Testis (tissue), 3 donors: Measurements from ENCODE around the gene TPPP. TPM values are rescaled to one million over a fixed set of nuclear protein-coding genes. Genes with fewer than 3 reads are reported as not detected.
"Not testable (repeated sequence)": the region's sequence is repeated elsewhere in the genome, so short reads cannot be mapped to it uniquely, and the experiment has no call there.

ENCODE experiments used
- DNase-seq: peaks from one replicate; pipeline ENCODE4 v3.0.0-alpha.2; 2019
- H3K27ac ChIP-seq, 2 donors: fragments of 200-600 bp; sonication (generic); one replicate each; pipeline ENCODE4 v1.5.1; 2019
- H3K27me3 ChIP-seq: fragments of 200-600 bp; sonication (generic); one replicate; pipeline ENCODE4 v1.5.1; 2019
- H3K36me3 ChIP-seq: fragments of 200-600 bp; sonication (generic); one replicate; pipeline ENCODE4 v1.5.1; 2017; ENCODE audit warnings: low read depth; ENCODE audit errors: missing control alignments
- H3K4me1 ChIP-seq: fragments of 200-600 bp; sonication (generic); one replicate; pipeline ENCODE4 v1.5.1; 2019
- H3K4me3 ChIP-seq, 2 donors: fragments of 200-600 bp; sonication (generic); one replicate each; pipeline ENCODE4 v1.5.1; 2017 to 2019
- H3K9me3 ChIP-seq: fragments of 200-600 bp; sonication (generic); one replicate; pipeline ENCODE4 v1.5.1; 2017
- CTCF ChIP-seq, 3 experiments: fragments of 450-650 bp in 2 of 3; fragments of 200-600 bp in 1 of 3; sonication (generic) in 1 of 3; IDR thresholded peaks; one replicate each; pipeline ENCODE4 v1.5.1; 2016 to 2019; ENCODE audit warnings: antibody characterized with exemption in 3 of 3, mild to moderate bottlenecking in 2 of 3, moderate library complexity in 1 of 3
- POLR2A ChIP-seq: fragments of 450-650 bp; IDR thresholded peaks from one replicate; pipeline ENCODE4 v1.6.1; 2017; ENCODE audit warnings: antibody characterized with exemption, mild to moderate bottlenecking, moderate library complexity
- WGBS, 2 donors: methylation state at CpG; one replicate each; pipeline ENCODE4 v1.1.5; 2018; 5-methylcytosine and 5-hydroxymethylcytosine counted together
- intact Hi-C: fragments of 100-400 bp; cut with DNase I; formaldehyde crosslinking; loops from one replicate; pipeline ENCODE4 v1.15.1; 2023; ENCODE audit warnings: low total_unique reads
- polyA plus RNA-seq: library from polyadenylated mRNA; stranded (reverse); fragments of 350-450 nt; fragmentation: Illumina TruSeq; extraction: RNeasy Lipid Tissue Mini Kit (QIAGEN cat#74804); gene quantifications from one replicate; pipeline ENCODE4 v1.2.3, GENCODE V29; 2014; ENCODE audit warnings: low read depth, low replicate concordance; ENCODE audit not compliant: insufficient read depth
- total RNA-seq, 2 donors: library from RNA; depleted of rRNA; stranded (reverse); fragments of >200 nt; gene quantifications; one replicate each; pipeline ENCODE4 v1.2.3, GENCODE V29; 2016

TPPP gene
- total and polyA plus RNA-seq, 3 donors from 2014 or later: 2.9 to 5.7 (median 3.8) TPM

- DNase-seq, H3K27me3 ChIP-seq, intact Hi-C loops, H3K36me3 ChIP-seq, H3K4me1 ChIP-seq, H3K9me3 ChIP-seq, H3K27ac ChIP-seq, H3K4me3 ChIP-seq: not testable (repeated sequence)
- 100% methylated on average over 3 of the region's 13 CpGs; no CpG with 5 or more reads in 1 of the 2 donors for WGBS, 2 donors
These were observed 2.3 kb upstream of the TPPP start for GRCh38 chr5:695475-695874.

GRCh38 chr5:694042-694431, 885 bp upstream of the TPPP start:
- H3K36me3 ChIP-seq, H3K9me3 ChIP-seq, H3K4me1 ChIP-seq, intact Hi-C loops, DNase-seq, H3K27ac ChIP-seq, H3K27me3 ChIP-seq, H3K4me3 ChIP-seq: not testable (repeated sequence)
- WGBS, 2 donors: 2% methylated on average over 17 of the region's 22 CpGs; no CpG with 5 or more reads in 1 of the 2 donors

GRCh38 chr5:692529-693041, 567 bp downstream of the TPPP start:
- DNase-seq: not testable (repeated sequence)

GRCh38 chr5:691817-692528, 1.2 kb downstream of the TPPP start:
- Histone ChIP-seq H3K27ac (no peak overlapping the region), H3K4me1 (peaks cover 3% of the 10 kb centered on the region), H3K27me3 (no peaks in the 10 kb centered on the region), H3K4me3 (no peak overlapping the region), H3K9me3 (no peaks in the 10 kb centered on the region), H3K36me3 (no peaks in the 10 kb centered on the region)
- 17 to 21% methylated on average over 2 of the region's 2 CpGs for WGBS, 2 donors
- intact Hi-C loops: no loop called here
- no peak for DNase-seq
- no peak for TF ChIP-seq POLR2A
- no peak for TF ChIP-seq CTCF (IDR thresholded peaks at IDR 0.05)

More at GRCh38 chr5:692529-693041, 567 bp downstream of the TPPP start:
- H3K27ac ChIP-seq, H3K27me3 ChIP-seq, intact Hi-C loops, H3K36me3 ChIP-seq, H3K4me1 ChIP-seq, H3K9me3 ChIP-seq: not testable (repeated sequence)
- H3K4me3 ChIP-seq: peak overlapping the region; percentile 34 to 38
- 0 to 2% methylated on average over 10 to 40 of the region's 41 CpGs for whole genome bisulfite sequencing, 2 donors

- H3K36me3 ChIP-seq, DNase-seq, H3K9me3 ChIP-seq, H3K4me3 ChIP-seq, H3K27ac ChIP-seq, intact Hi-C loops, H3K27me3 ChIP-seq, H3K4me1 ChIP-seq: not testable (repeated sequence)
- 0% methylated on average over 10 of the region's 23 CpGs; no CpG with 5 or more reads in 1 of the 2 donors for WGBS, 2 donors
These were observed 2.1 kb downstream of the TPPP start for GRCh38 chr5:691049-691448.

- H3K4me3 ChIP-seq, DNase-seq, H3K36me3 ChIP-seq, H3K4me1 ChIP-seq, H3K27me3 ChIP-seq, H3K27ac ChIP-seq, intact Hi-C loops, H3K9me3 ChIP-seq: not testable (repeated sequence)
- WGBS, 2 donors: no CpG with 5 or more reads among the region's 12 CpGs
These were observed 2.9 kb downstream of the TPPP start for GRCh38 chr5:690293-690692.

- H3K4me3 ChIP-seq, H3K36me3 ChIP-seq, H3K9me3 ChIP-seq, H3K27me3 ChIP-seq, DNase-seq, H3K27ac ChIP-seq, intact Hi-C loops, H3K4me1 ChIP-seq: not testable (repeated sequence)
- WGBS, 2 donors: 70 to 92% methylated on average over 6 to 28 of the region's 30 CpGs
These were observed 4.7 kb downstream of the TPPP start for GRCh38 chr5:688348-689010.

- not testable (repeated sequence) for DNase-seq
These were observed 6.2 kb downstream of the TPPP start for GRCh38 chr5:686936-687335.

GRCh38 chr5:686172-686523, 7.0 kb downstream of the TPPP start:
- H3K9me3 ChIP-seq, H3K4me1 ChIP-seq, H3K4me3 ChIP-seq, DNase-seq, H3K27ac ChIP-seq, intact Hi-C loops, H3K36me3 ChIP-seq, H3K27me3 ChIP-seq: not testable (repeated sequence)
- 86 to 88% methylated on average over 7 to 12 of the region's 12 CpGs for WGBS, 2 donors

More at GRCh38 chr5:686936-687335, 6.2 kb downstream of the TPPP start:
- H3K4me1 ChIP-seq, H3K36me3 ChIP-seq, H3K9me3 ChIP-seq, intact Hi-C loops, H3K4me3 ChIP-seq, H3K27me3 ChIP-seq, H3K27ac ChIP-seq: not testable (repeated sequence)
- WGBS, 2 donors: 94% methylated on average over 12 of the region's 12 CpGs; no CpG with 5 or more reads in 1 of the 2 donors
